ENCODE data around the gene GRID2.

GRCh38 chr4:93178279-93178678 lies 874.5 kb downstream of the GRID2 start:
- TF ChIP-seq CTCF (IDR thresholded peaks at IDR 0.05), result no peak
- no peak for TF ChIP-seq POLR2A (IDR thresholded peaks at IDR 0.05)

Data from upper lobe of left lung (tissue), 4 donors.